K562 (cell line): Measurements from ENCODE around the gene XYLB.

Experiments
- ATF2 ChIP-seq: sonication (generic); formaldehyde crosslinking; IDR thresholded peaks from 2 replicates; pipeline ENCODE4 v1.8.1; 2022; ENCODE audit warnings: missing genetic modification reagents
- CHD1 ChIP-seq: fragments of 200-600 bp; sonication (generic); IDR thresholded peaks from one replicate; pipeline ENCODE4 v1.6.1; 2012; ENCODE audit warnings: mild to moderate bottlenecking, moderate library complexity, low read length, inconsistent platforms
- FOXJ2 ChIP-seq: fragments of 200-800 bp; sonication (Bioruptor generic); IDR thresholded peaks from 2 replicates; pipeline ENCODE4 v1.6.1; 2016; ENCODE audit warnings: missing genetic modification characterization, missing compliant biosample characterization
- HDAC1 ChIP-seq, 2 experiments: fragments of 450-650 bp; IDR thresholded peaks; 2 replicates each; pipeline ENCODE4 v1.6.1; 2016 to 2017; ENCODE audit warnings: inconsistent platforms in 1 of 2, mild to moderate bottlenecking in 1 of 2, moderate library complexity in 1 of 2
- NFYB ChIP-seq: IDR thresholded peaks from 2 replicates; pipeline ENCODE4 v1.6.1; 2011; ENCODE audit warnings: mild to moderate bottlenecking, moderate library complexity; ENCODE audit not compliant: insufficient read length; ENCODE audit errors: extremely low read depth
- ZNF124 ChIP-seq: sonication (generic); formaldehyde crosslinking; IDR thresholded peaks from 2 replicates; pipeline ENCODE4 v1.8.1; 2022; ENCODE audit warnings: missing genetic modification reagents
- ZNF398 ChIP-seq: fragments of 250-450 bp; sonication (Bioruptor Pico); IDR thresholded peaks from 2 replicates; pipeline ENCODE4 v1.8.0; 2021; ENCODE audit warnings: moderate library complexity, mild to moderate bottlenecking, inconsistent platforms
- ZNF699 ChIP-seq: fragments of 250-450 bp; sonication (Bioruptor Pico); IDR thresholded peaks from 2 replicates; pipeline ENCODE4 v1.8.0; 2021; ENCODE audit warnings: mild to moderate bottlenecking, moderate library complexity; ENCODE audit not compliant: insufficient replicate concordance
- TF ChIP-seq, protein P1 (sequence below), 3 experiments: IDR thresholded peaks in 2 of 3; conservative IDR thresholded peaks in 1 of 3; 2 replicates each; pipeline ENCODE4 v1.5.1; 2011 to 2012; ENCODE audit warnings: low read length in 3 of 3, mild to moderate bottlenecking in 3 of 3, control low read depth in 2 of 3, improper control_type of control experiment in 1 of 3, inconsistent platforms in 1 of 3, low read depth in 1 of 3, mixed read lengths in 1 of 3, moderate library complexity in 1 of 3; ENCODE audit not compliant: insufficient read depth in 2 of 3
- TF ChIP-seq, protein P2 (sequence below): fragments of 450-650 bp; conservative IDR thresholded peaks from 2 replicates; pipeline ENCODE4 v1.6.1; 2016; ENCODE audit warnings: missing genetic modification characterization, low read depth, mild to moderate bottlenecking, control low read depth, missing compliant biosample characterization

- TF ChIP-seq ZNF398 (no peak), NFYB (no peak), HDAC1 (IDR thresholded peaks at IDR 0.05) (no peak), ZNF124 (no peak), ZNF699 (CRISPR knock-in tag) (no peak), FOXJ2 (tag) (no peak), CHD1 (peak; percentile 82), ATF2 (0 out of 2 replicates have a peak, but pooled peaks have one; percentile 7)
- TF ChIP-seq, protein P1, sequence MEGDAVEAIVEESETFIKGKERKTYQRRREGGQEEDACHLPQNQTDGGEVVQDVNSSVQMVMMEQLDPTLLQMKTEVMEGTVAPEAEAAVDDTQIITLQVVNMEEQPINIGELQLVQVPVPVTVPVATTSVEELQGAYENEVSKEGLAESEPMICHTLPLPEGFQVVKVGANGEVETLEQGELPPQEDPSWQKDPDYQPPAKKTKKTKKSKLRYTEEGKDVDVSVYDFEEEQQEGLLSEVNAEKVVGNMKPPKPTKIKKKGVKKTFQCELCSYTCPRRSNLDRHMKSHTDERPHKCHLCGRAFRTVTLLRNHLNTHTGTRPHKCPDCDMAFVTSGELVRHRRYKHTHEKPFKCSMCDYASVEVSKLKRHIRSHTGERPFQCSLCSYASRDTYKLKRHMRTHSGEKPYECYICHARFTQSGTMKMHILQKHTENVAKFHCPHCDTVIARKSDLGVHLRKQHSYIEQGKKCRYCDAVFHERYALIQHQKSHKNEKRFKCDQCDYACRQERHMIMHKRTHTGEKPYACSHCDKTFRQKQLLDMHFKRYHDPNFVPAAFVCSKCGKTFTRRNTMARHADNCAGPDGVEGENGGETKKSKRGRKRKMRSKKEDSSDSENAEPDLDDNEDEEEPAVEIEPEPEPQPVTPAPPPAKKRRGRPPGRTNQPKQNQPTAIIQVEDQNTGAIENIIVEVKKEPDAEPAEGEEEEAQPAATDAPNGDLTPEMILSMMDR (IDR thresholded peaks at IDR 0.05 in 2 of 3, conservative IDR thresholded peaks at IDR 0.05 in 1 of 3; ENCODE audit: insufficient read depth in 2 of 3, low read depth in 1 of 3, low read length in 3 of 3): 0 out of 6 replicates have a peak, but pooled peaks of 1 of the 3 experiments have one; percentile 1
- TF ChIP-seq, protein P2, sequence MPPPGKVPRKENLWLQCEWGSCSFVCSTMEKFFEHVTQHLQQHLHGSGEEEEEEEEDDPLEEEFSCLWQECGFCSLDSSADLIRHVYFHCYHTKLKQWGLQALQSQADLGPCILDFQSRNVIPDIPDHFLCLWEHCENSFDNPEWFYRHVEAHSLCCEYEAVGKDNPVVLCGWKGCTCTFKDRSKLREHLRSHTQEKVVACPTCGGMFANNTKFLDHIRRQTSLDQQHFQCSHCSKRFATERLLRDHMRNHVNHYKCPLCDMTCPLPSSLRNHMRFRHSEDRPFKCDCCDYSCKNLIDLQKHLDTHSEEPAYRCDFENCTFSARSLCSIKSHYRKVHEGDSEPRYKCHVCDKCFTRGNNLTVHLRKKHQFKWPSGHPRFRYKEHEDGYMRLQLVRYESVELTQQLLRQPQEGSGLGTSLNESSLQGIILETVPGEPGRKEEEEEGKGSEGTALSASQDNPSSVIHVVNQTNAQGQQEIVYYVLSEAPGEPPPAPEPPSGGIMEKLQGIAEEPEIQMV (tag): no peak
Measured at GRCh38 chr3:38454884-38455638, 108.5 kb downstream of the XYLB start.
